Measurements from ENCODE around the gene PARD3. TPM values are rescaled to one million over a fixed set of nuclear protein-coding genes. Genes with fewer than 3 reads are reported as not detected.
"Not testable (repeated sequence)": the region's sequence is repeated elsewhere in the genome, so short reads cannot be mapped to it uniquely, and the experiment has no call there.

Gene PARD3
- polyA plus RNA-seq, 3 donors = 79.3 to 88.4 (median 87.3) TPM

- no peak for DNase-seq (ENCODE audit: low read depth in 3 of 3, low spot score in 2 of 3)
These were observed 400.1 kb downstream of the PARD3 start for GRCh38 chr10:34415039-34415438.

- DNase-seq (ENCODE audit: low read depth in 3 of 3, low spot score in 2 of 3) = peak in 1 of 3 donors; percentile 19
These were observed 401.1 kb downstream of the PARD3 start for GRCh38 chr10:34413756-34414587.

GRCh38 chr10:34413214-34413613 lies 401.9 kb downstream of the PARD3 start:
- DNase-seq (ENCODE audit: low read depth in 3 of 3, low spot score in 2 of 3) = no peak

GRCh38 chr10:34408956-34409355 lies 406.1 kb downstream of the PARD3 start:
- no peak for DNase-seq (ENCODE audit: low read depth in 3 of 3, low spot score in 2 of 3)

GRCh38 chr10:34408381-34408780 lies 406.7 kb downstream of the PARD3 start:
- no peak for DNase-seq (ENCODE audit: low read depth in 3 of 3, low spot score in 2 of 3)

- DNase-seq (ENCODE audit: low read depth in 3 of 3, low spot score in 2 of 3) = no peak
These were observed 407.7 kb downstream of the PARD3 start for GRCh38 chr10:34407324-34407805.

GRCh38 chr10:34406463-34407323 lies 408.4 kb downstream of the PARD3 start:
- DNase-seq (ENCODE audit: low read depth in 3 of 3, low spot score in 2 of 3) = no peak

GRCh38 chr10:34405611-34406462 lies 409.3 kb downstream of the PARD3 start:
- no peak for DNase-seq (ENCODE audit: low read depth in 3 of 3, low spot score in 2 of 3)

- no peak for DNase-seq (ENCODE audit: low read depth in 3 of 3, low spot score in 2 of 3)
These were observed 411.6 kb downstream of the PARD3 start for GRCh38 chr10:34403512-34403911.

- DNase-seq (ENCODE audit: low read depth in 3 of 3, low spot score in 2 of 3) = no peak
These were observed 415.0 kb downstream of the PARD3 start for GRCh38 chr10:34400075-34400474.

- no peak for DNase-seq (ENCODE audit: low read depth in 3 of 3, low spot score in 2 of 3)
These were observed 416.1 kb downstream of the PARD3 start for GRCh38 chr10:34399013-34399412.

- no peak for DNase-seq (ENCODE audit: low read depth in 3 of 3, low spot score in 2 of 3)
These were observed 417.8 kb downstream of the PARD3 start for GRCh38 chr10:34397324-34397723.

GRCh38 chr10:34396663-34397062 lies 418.4 kb downstream of the PARD3 start:
- DNase-seq (ENCODE audit: low read depth in 3 of 3, low spot score in 2 of 3) = no peak

GRCh38 chr10:34392641-34393170 lies 422.4 kb downstream of the PARD3 start:
- DNase-seq (ENCODE audit: low read depth in 3 of 3, low spot score in 2 of 3) = no peak

- DNase-seq (ENCODE audit: low read depth in 3 of 3, low spot score in 2 of 3) = not testable (repeated sequence)
These were observed 423.9 kb downstream of the PARD3 start for GRCh38 chr10:34391168-34391567.

- DNase-seq (ENCODE audit: low read depth in 3 of 3, low spot score in 2 of 3) = no peak
These were observed 425.3 kb downstream of the PARD3 start for GRCh38 chr10:34389801-34390200.

GRCh38 chr10:34386921-34387320 lies 428.2 kb downstream of the PARD3 start:
- no peak for DNase-seq (ENCODE audit: low read depth in 3 of 3, low spot score in 2 of 3)

GRCh38 chr10:34384372-34384771 lies 430.7 kb downstream of the PARD3 start:
- no peak for DNase-seq (ENCODE audit: low read depth in 3 of 3, low spot score in 2 of 3)

GRCh38 chr10:34382626-34383025 lies 432.5 kb downstream of the PARD3 start:
- DNase-seq (ENCODE audit: low read depth in 3 of 3, low spot score in 2 of 3) = no peak

- no peak for DNase-seq (ENCODE audit: low read depth in 3 of 3, low spot score in 2 of 3)
These were observed 434.2 kb downstream of the PARD3 start for GRCh38 chr10:34380856-34381255.

All from right renal cortex interstitium (tissue), 3 donors.